Fibroblast of lung (primary cell): ENCODE data around the gene CSNK1G2.

Experiments used
- CTCF ChIP-seq, 2 donors: IDR thresholded peaks in 1 of 2; conservative IDR thresholded peaks in 1 of 2; 1 replicate in 1 of 2; 2 replicates in 1 of 2; pipeline ENCODE4 v1.5.1; 2011 to 2012; ENCODE audit warnings: low read length in 2 of 2, control low read depth in 1 of 2, inconsistent platforms in 1 of 2, low read depth in 1 of 2, mild to moderate bottlenecking in 1 of 2
- EZH2 ChIP-seq: IDR thresholded peaks from 2 replicates; pipeline ENCODE4 v1.5.1; 2012; ENCODE audit warnings: low read length, control low read depth, mild to moderate bottlenecking; ENCODE audit errors: missing control alignments

DNA sequence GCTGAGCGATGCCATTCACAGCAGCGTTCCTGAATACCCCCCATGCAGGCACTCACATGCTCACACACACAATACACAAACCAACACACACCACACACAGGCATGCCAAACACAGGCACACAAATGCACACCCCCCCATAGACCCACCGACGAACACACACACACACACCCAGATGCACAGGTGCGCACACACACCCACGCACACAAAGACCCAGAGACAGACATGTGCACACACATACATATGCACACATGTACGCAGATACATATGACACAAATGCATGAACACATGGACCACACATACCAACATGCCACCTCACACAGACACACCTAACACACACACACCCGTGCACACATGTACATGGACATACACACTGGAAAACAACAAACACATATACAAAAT lies 7.0 kb upstream of the CSNK1G2 start:
- TF ChIP-seq CTCF (conservative IDR thresholded peaks at IDR 0.05 in 1 of 2, IDR thresholded peaks at IDR 0.05 in 1 of 2; ENCODE audit: low read depth in 1 of 2, low read length in 2 of 2) (no peak), EZH2 (no peak)
